SH-SY5Y (cell line): Measurements from ENCODE around the gene FAM174C.

Experiments
- GATA2 ChIP-seq: IDR thresholded peaks from 2 replicates; pipeline ENCODE4 v1.6.1; 2011; ENCODE audit warnings: mild to moderate bottlenecking, low read depth, low read length
- GATA3 ChIP-seq: IDR thresholded peaks from 2 replicates; pipeline ENCODE4 v1.6.1; 2011; ENCODE audit warnings: low read depth, mild to moderate bottlenecking, low read length, moderate library complexity

DNA sequence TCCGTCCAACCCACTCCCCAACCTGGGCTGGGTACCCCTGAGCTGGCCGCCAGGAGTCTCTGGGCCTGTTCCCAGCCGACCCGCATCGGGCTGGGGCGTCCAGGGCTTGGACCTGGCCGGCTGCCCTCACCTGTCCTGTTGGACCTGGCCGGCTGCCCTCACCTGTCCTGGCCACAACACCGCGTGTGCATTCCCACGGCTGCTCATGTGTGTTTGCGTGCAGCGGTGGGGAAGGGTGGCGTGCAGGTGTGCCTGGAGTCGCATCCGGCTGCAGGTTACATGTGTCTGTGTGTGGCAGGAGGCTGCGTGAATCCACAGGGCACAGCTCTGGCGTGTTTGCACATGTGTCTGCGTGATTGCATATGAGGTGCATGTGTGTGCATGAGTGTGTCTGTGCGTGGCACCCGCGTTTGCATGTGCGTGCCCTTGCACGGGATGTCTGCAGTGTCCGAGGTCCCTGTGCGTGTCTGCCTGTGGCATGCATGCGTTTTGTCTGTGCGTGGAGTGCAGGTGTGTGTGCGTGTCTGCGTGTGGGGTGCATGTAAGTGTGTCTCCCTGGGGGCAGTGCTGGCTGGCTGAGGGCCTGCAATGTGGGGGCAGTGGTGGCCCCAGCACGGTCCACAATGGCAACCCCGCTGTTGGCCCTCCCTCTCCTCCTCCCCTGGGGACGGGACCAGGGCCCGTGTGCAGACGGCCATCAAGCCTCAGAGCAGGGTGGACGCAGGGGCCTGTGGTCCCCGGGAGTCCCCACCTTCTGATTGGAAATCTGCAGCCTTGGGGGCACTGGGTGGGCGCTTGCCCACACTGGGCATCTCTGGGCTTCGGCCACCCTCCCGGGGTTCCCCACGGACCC is 13.7 kb downstream of the FAM174C start:
- TF ChIP-seq GATA2 (no peak), GATA3 (no peak)
